Measurements from ENCODE around the gene RAB29.
A peak's percentile ranks its signal among the peaks of the same experiment; 100 is the strongest.

Gene RAB29

GRCh38 chr1:205783433-205783795, 8.1 kb upstream of the RAB29 start:
- TF ChIP-seq YY1 (IDR thresholded peaks at IDR 0.05; ENCODE audit: low read depth) (no peak), TEAD4 (IDR thresholded peaks at IDR 0.05) (no peak)

GRCh38 chr1:205782627-205783432, 7.5 kb upstream of the RAB29 start:
- no peak for TF ChIP-seq MAX (IDR thresholded peaks at IDR 0.05)
- TF ChIP-seq FOXM1 (IDR thresholded peaks at IDR 0.05; ENCODE audit: borderline replicate concordance, low read depth): peak; percentile 68; the same call in 1 of the 2 replicates
- TF ChIP-seq YY1 (IDR thresholded peaks at IDR 0.05; ENCODE audit: low read depth): 0 out of 2 replicates have a peak, but pooled peaks have one; percentile 6
- TF ChIP-seq USF1 (IDR thresholded peaks at IDR 0.05): no peak
- TF ChIP-seq TEAD4 (IDR thresholded peaks at IDR 0.05): peak; percentile 89
- peak; percentile 91 for TF ChIP-seq EP300 (IDR thresholded peaks at IDR 0.05; ENCODE audit: borderline replicate concordance)
- TF ChIP-seq TCF12 (IDR thresholded peaks at IDR 0.05; ENCODE audit: low read depth): peak; percentile 91
- peak; percentile 18; the same call in 1 of the 2 replicates for TF ChIP-seq RAD21 (IDR thresholded peaks at IDR 0.05; ENCODE audit: low read depth)
- TF ChIP-seq NFIC (IDR thresholded peaks at IDR 0.05): peak; percentile 90
- TF ChIP-seq REST (IDR thresholded peaks at IDR 0.05; ENCODE audit: low read depth): no peak

GRCh38 chr1:205780335-205780734, 5.1 kb upstream of the RAB29 start:
- TF ChIP-seq TCF12 (IDR thresholded peaks at IDR 0.05; ENCODE audit: low read depth) (no peak), ZBTB7A (IDR thresholded peaks at IDR 0.05; ENCODE audit: low read depth) (no peak), USF1 (IDR thresholded peaks at IDR 0.05) (no peak), CEBPB (IDR thresholded peaks at IDR 0.05) (no peak), REST (IDR thresholded peaks at IDR 0.05; ENCODE audit: low read depth) (no peak), MAX (IDR thresholded peaks at IDR 0.05) (no peak), EP300 (IDR thresholded peaks at IDR 0.05; ENCODE audit: borderline replicate concordance) (no peak), YY1 (IDR thresholded peaks at IDR 0.05; ENCODE audit: low read depth) (no peak), CREB1 (IDR thresholded peaks at IDR 0.05; ENCODE audit: low read depth) (no peak)

GRCh38 chr1:205777994-205778393, 2.7 kb upstream of the RAB29 start:
- TF ChIP-seq FOXM1 (IDR thresholded peaks at IDR 0.05; ENCODE audit: borderline replicate concordance, low read depth): no peak
- no peak for TF ChIP-seq MAX (IDR thresholded peaks at IDR 0.05)
- TF ChIP-seq EP300 (IDR thresholded peaks at IDR 0.05; ENCODE audit: borderline replicate concordance): no peak
- TF ChIP-seq TCF12 (IDR thresholded peaks at IDR 0.05; ENCODE audit: low read depth): no peak
- TF ChIP-seq TAF1 (IDR thresholded peaks at IDR 0.05; ENCODE audit: low read depth): no peak
- no peak for TF ChIP-seq CREB1 (IDR thresholded peaks at IDR 0.05; ENCODE audit: low read depth)
- TF ChIP-seq NFIC (IDR thresholded peaks at IDR 0.05): no peak
- no peak for TF ChIP-seq CEBPB (IDR thresholded peaks at IDR 0.05)
- TF ChIP-seq USF1 (IDR thresholded peaks at IDR 0.05): no peak
- no peak for TF ChIP-seq TEAD4 (IDR thresholded peaks at IDR 0.05)
- no peak for TF ChIP-seq YY1 (IDR thresholded peaks at IDR 0.05; ENCODE audit: low read depth)
- TF ChIP-seq REST (IDR thresholded peaks at IDR 0.05; ENCODE audit: low read depth): no peak
- TF ChIP-seq ZBTB7A (IDR thresholded peaks at IDR 0.05; ENCODE audit: low read depth): no peak

Measured in Ishikawa (cell line).